GM18517 (cell line): ENCODE results near the gene RERG.

Experiments used
- ATAC-seq: cut with Tn5 transposase; IDR thresholded peaks from one replicate; pipeline ENCODE4 v1.9.1; 2021; ENCODE audit warnings: mild to moderate bottlenecking, moderate library complexity; ENCODE audit not compliant: unreplicated experiment

RERG gene

GRCh38 chr12:15220451-15220850 is 766 bp downstream of the RERG start:
- no peak for ATAC-seq

GRCh38 chr12:15218794-15219193 is 2.4 kb downstream of the RERG start:
- ATAC-seq = no peak

GRCh38 chr12:15216036-15216889 is 5.0 kb downstream of the RERG start:
- no peak for ATAC-seq

- no peak for ATAC-seq
These were observed 6.2 kb downstream of the RERG start for GRCh38 chr12:15214851-15215601.

GRCh38 chr12:15212930-15213329 is 8.3 kb downstream of the RERG start:
- ATAC-seq = no peak

GRCh38 chr12:15209782-15210181 is 11.4 kb downstream of the RERG start:
- ATAC-seq = no peak

GRCh38 chr12:15208871-15209656 is 12.2 kb downstream of the RERG start:
- ATAC-seq = no peak

GRCh38 chr12:15208140-15208539 is 13.1 kb downstream of the RERG start:
- no peak for ATAC-seq

- ATAC-seq = no peak
These were observed 14.3 kb downstream of the RERG start for GRCh38 chr12:15206831-15207389.

- no peak for ATAC-seq
These were observed 14.9 kb downstream of the RERG start for GRCh38 chr12:15206338-15206737.

- ATAC-seq = no peak
These were observed 15.7 kb downstream of the RERG start for GRCh38 chr12:15205341-15206010.

GRCh38 chr12:15201456-15201855 is 19.8 kb downstream of the RERG start:
- no peak for ATAC-seq

GRCh38 chr12:15201056-15201455 is 20.2 kb downstream of the RERG start:
- ATAC-seq = no peak

- ATAC-seq = no peak
These were observed 20.6 kb downstream of the RERG start for GRCh38 chr12:15200641-15201040.

GRCh38 chr12:15199930-15200329 is 21.3 kb downstream of the RERG start:
- ATAC-seq = no peak

GRCh38 chr12:15196678-15197505 is 24.3 kb downstream of the RERG start:
- no peak for ATAC-seq

GRCh38 chr12:15196221-15196620 is 25.0 kb downstream of the RERG start:
- no peak for ATAC-seq

- ATAC-seq = no peak
These were observed 26.5 kb downstream of the RERG start for GRCh38 chr12:15194456-15195368.

- ATAC-seq = no peak
These were observed 27.3 kb downstream of the RERG start for GRCh38 chr12:15193946-15194345.
